ENCODE data around the gene SEZ6L2. TPM values are rescaled to one million over a fixed set of nuclear protein-coding genes. Genes with fewer than 3 reads are reported as not detected.

Gene SEZ6L2
- total RNA-seq, 1 experiment from 2014 or later = 44.7 TPM

DNA sequence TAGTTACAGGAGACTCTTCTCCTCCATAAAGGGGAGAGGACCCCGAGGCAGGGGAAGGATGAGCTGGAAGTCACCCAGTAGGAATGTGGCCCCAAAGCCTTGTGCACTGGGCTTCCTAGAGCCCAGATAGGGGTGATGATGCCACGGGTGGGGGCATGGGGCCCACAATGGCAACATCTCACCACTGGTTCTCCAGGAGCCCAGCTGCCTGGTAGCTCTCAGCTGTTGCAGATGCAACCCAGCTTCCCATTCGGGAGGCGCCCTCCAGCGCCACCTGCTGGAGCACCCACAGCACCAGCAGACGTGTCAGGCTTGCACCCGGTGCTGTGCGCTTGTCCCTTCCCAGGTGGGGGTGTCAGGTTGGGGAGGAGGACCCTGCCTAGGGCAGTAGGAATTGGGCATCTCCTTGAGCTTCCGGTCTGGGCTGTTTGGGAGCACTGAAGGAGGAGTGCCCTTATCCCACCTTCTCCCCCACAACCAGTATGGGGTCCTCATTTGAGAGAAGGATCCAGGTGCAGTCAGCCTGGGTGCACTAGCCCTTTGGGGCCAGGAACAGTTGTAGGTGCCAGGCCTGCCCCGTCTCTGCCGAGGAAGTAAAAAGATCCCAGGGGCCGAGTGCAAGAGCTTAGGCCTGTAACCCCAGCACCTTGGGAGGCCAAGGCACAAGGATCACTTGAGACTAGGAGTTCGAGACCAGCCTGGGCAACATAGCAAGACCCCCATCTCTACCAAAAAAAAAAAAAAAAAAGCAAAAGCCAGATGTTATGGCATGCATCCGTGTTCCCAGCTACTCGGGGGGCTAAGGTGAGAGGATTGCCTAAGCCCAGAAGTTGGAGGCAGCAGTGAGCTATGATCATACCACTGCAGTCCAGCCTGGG is 50.7 kb downstream of the SEZ6L2 start:
- Histone ChIP-seq H2AFZ (ENCODE audit: low read length) (no peak overlapping the region), H3K23me2 (ENCODE audit: insufficient read length, low read depth, low read length, poor library complexity, severe bottlenecking) (no peaks in the 10 kb centered on the region), H3T11ph (ENCODE audit: low read length) (no peak overlapping the region), H4K91ac (ENCODE audit: insufficient read length, low read depth, low read length) (no peak overlapping the region), H3K9ac (ENCODE audit: extremely low read depth, insufficient read length, low read length) (no peak overlapping the region), H2AK5ac (ENCODE audit: insufficient read length, low read length) (no peak overlapping the region), H2BK5ac (ENCODE audit: insufficient read length, low read length) (no peak overlapping the region), H4K20me1 (ENCODE audit: control insufficient read depth, insufficient read depth, insufficient read length) (no peaks in the 10 kb centered on the region), H2BK20ac (ENCODE audit: low read depth, low read length, poor library complexity, severe bottlenecking) (no peak overlapping the region), H3K4me2 (ENCODE audit: insufficient read depth, insufficient read length, low read length) (no peak overlapping the region), H2BK120ac (ENCODE audit: low read depth, low read length, poor library complexity, severe bottlenecking) (no peak overlapping the region), H3K4ac (ENCODE audit: low read depth, low read length) (no peak overlapping the region), H2BK12ac (ENCODE audit: insufficient read length, low read depth, low read length) (no peak overlapping the region), H4K8ac (replicated peaks; ENCODE audit: insufficient read length, low read depth, low read length) (no peak overlapping the region), H3K56ac (ENCODE audit: insufficient read length, low read depth, low read length) (no peak overlapping the region), H3K14ac (ENCODE audit: insufficient read depth, low read length) (no peak overlapping the region), H3K79me1 (ENCODE audit: insufficient read depth, low read depth, low read length, poor library complexity, severe bottlenecking) (no peaks in the 10 kb centered on the region), H3K79me2 (ENCODE audit: insufficient read depth, low read length) (no peaks in the 10 kb centered on the region), H3K23ac (ENCODE audit: insufficient read length, low read depth, low read length) (no peak overlapping the region), H3K27me3 (ENCODE audit: insufficient read depth, low read length) (no peaks in the 10 kb centered on the region), H4K5ac (ENCODE audit: insufficient read length, low read depth, low read length) (no peak overlapping the region), H3K18ac (ENCODE audit: insufficient read length, low read depth, low read length) (no peak overlapping the region), H3K27ac (ENCODE audit: insufficient read length, low read depth, low read length) (no peak overlapping the region), H3K4me1 (ENCODE audit: insufficient read depth, low read length) (no peaks in the 10 kb centered on the region), H3K9me3 (ENCODE audit: control insufficient read depth, low read depth, low read length) (no peaks in the 10 kb centered on the region), H2BK15ac (ENCODE audit: low read depth, low read length) (no peak overlapping the region)
- Mint-ChIP-seq H3K4me3 (no peak overlapping the region; a peak in 1 of 5 replicates), H3K36me3 (ENCODE audit: insufficient read depth in 1 of 3, low read depth in 3 of 3) (peaks cover 0 to 5% (median 0%) of the 10 kb centered on the region in 3 experiments; a peak in 2 of 7 replicates), H3K27ac (no peak overlapping the region), H3K9me3 (no peaks in the 10 kb centered on the region), H3K4me1 (peaks cover 7 to 10% of the 10 kb centered on the region in 2 experiments), H3K27me3 (ENCODE audit: low read depth) (no peaks in the 10 kb centered on the region)
- peak; percentile 84 for DNase-seq
- no CpG with 5 or more reads among the region's 15 CpGs for WGBS (ENCODE audit: extremely low coverage, insufficient read length, low lambda C conversion rate)
- TF ChIP-seq, protein P1, sequence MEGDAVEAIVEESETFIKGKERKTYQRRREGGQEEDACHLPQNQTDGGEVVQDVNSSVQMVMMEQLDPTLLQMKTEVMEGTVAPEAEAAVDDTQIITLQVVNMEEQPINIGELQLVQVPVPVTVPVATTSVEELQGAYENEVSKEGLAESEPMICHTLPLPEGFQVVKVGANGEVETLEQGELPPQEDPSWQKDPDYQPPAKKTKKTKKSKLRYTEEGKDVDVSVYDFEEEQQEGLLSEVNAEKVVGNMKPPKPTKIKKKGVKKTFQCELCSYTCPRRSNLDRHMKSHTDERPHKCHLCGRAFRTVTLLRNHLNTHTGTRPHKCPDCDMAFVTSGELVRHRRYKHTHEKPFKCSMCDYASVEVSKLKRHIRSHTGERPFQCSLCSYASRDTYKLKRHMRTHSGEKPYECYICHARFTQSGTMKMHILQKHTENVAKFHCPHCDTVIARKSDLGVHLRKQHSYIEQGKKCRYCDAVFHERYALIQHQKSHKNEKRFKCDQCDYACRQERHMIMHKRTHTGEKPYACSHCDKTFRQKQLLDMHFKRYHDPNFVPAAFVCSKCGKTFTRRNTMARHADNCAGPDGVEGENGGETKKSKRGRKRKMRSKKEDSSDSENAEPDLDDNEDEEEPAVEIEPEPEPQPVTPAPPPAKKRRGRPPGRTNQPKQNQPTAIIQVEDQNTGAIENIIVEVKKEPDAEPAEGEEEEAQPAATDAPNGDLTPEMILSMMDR (conservative IDR thresholded peaks at IDR 0.05) = peak; percentile 98

All from H9 (cell line).